Small intestine (tissue), 7 donors: ENCODE data around the gene USP49. TPM values are rescaled to one million over a fixed set of nuclear protein-coding genes. Genes with fewer than 3 reads are reported as not detected.

ENCODE experiments used
- DNase-seq, 2 donors: peaks; one replicate each; pipeline versions ENCODE4 v3.0.0 to v3.0.0-alpha.2; 2013
- FAIRE-seq: peaks from 2 replicates; lab custom pipeline; 2012; peaks lifted over from hg19 to GRCh38; lab: Jason Lieb, UNC
- H3K27ac ChIP-seq, 3 donors: one replicate each; pipeline ENCODE4 v1.5.1; 2013; ENCODE audit warnings: low read length in 2 of 3, mild to moderate bottlenecking in 2 of 3, control low read depth in 1 of 3, inconsistent platforms in 1 of 3, low read depth in 1 of 3, moderate library complexity in 1 of 3
- H3K27me3 ChIP-seq, 3 donors: one replicate each; pipeline ENCODE4 v1.6.1; 2013; ENCODE audit warnings: low read length in 3 of 3, inconsistent platforms in 1 of 3; ENCODE audit not compliant: control insufficient read depth in 3 of 3, insufficient read depth in 3 of 3
- H3K36me3 ChIP-seq, 3 donors: one replicate each; pipeline ENCODE4 v1.6.1; 2013; ENCODE audit warnings: low read length in 3 of 3, inconsistent platforms in 1 of 3, low read depth in 1 of 3, mild to moderate bottlenecking in 1 of 3, moderate library complexity in 1 of 3; ENCODE audit not compliant: control insufficient read depth in 3 of 3, insufficient read depth in 2 of 3
- H3K4me1 ChIP-seq, 3 donors: one replicate each; pipeline ENCODE4 v1.6.1; 2013; ENCODE audit warnings: low read length in 2 of 3, inconsistent platforms in 1 of 3, low read depth in 1 of 3, mild to moderate bottlenecking in 1 of 3, moderate library complexity in 1 of 3; ENCODE audit not compliant: control insufficient read depth in 3 of 3, insufficient read depth in 2 of 3
- H3K4me3 ChIP-seq, 3 donors: one replicate each; pipeline ENCODE4 v1.5.1; 2013; ENCODE audit warnings: low read length in 3 of 3, control low read depth in 1 of 3, inconsistent platforms in 1 of 3, low read depth in 1 of 3, mild to moderate bottlenecking in 1 of 3, moderate library complexity in 1 of 3
- H3K9me3 ChIP-seq, 2 donors: one replicate each; pipeline ENCODE4 v1.6.1; 2013; ENCODE audit warnings: low read depth in 1 of 2, low read length in 1 of 2; ENCODE audit not compliant: control insufficient read depth in 2 of 2, insufficient read depth in 1 of 2
- WGBS, 3 donors: extraction: QIAGEN DNeasy Blood & Tissue Kit; methylation state at CpG; one replicate each; pipeline ENCODE4 v1.1.7; 2013; 5-methylcytosine and 5-hydroxymethylcytosine counted together
- polyA plus RNA-seq, 4 donors: library from polyadenylated mRNA; stranded (reverse) in 3 of 4; unstranded in 1 of 4; fragments of 200-250 nt in 3 of 4; fragments of 120-200 nt in 1 of 4; gene quantifications; one replicate each; pipeline versions ENCODE4 v1.2.1 to v1.2.3, GENCODE V29; 2013
- donor health status: healthy with polysubstance abuse.
- donor health status: control.
- donor health status: control.
- donor health status: Bipolar disorder and iron deficiency.
- donor health status: healthy.

USP49 gene
- polyA plus RNA-seq, 4 donors = 0.27 to 3.8 (median 0.80) TPM

DNA sequence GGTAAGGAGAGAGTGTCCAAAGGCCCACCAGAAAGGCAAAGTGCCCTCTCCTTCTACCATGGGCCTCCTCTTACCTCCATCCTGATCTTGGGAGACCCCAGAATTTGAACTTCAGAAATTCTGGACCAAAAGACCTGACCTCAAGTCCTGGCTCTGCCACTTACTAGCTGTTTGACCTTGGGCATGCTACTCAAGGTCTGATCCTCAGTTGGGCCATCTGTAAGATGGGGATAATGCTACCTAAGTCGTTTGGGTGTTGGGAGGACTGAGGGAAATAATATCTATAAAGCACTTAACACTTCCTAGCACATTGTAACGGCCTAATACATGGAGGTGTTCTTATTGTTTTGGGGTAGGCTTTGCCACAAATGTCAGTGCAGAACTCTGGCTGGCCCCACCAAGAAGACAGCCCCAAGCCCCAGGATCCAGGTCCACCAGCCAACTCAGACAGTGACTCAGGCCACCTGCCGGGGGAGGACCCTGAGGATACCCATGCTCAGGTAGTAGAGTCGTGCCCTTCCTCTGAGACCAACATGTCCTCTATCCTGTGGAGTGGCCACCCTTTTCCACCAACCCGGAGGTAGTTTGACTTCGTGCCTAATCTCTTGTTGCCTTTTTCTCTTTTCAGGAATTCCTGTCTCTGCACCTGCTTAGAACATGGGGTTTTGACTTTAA, 111.9 kb downstream of the USP49 start:
- DNase-seq (no peak), FAIRE-seq (no peak)
- Histone ChIP-seq H3K9me3 (no peaks in the 10 kb centered on the region), H3K4me3 (no peak overlapping the region), H3K27me3 (no peaks in the 10 kb centered on the region), H3K4me1 (peaks cover 0 to 32% (median 3%) of the 10 kb centered on the region in 3 donors), H3K27ac (no peak overlapping the region), H3K36me3 (peaks cover 0 to 9% (median 0%) of the 10 kb centered on the region in 3 donors)
- WGBS, 3 donors = 76 to 82% (median 79%) methylated on average over 6 of the region's 6 CpGs

DNA sequence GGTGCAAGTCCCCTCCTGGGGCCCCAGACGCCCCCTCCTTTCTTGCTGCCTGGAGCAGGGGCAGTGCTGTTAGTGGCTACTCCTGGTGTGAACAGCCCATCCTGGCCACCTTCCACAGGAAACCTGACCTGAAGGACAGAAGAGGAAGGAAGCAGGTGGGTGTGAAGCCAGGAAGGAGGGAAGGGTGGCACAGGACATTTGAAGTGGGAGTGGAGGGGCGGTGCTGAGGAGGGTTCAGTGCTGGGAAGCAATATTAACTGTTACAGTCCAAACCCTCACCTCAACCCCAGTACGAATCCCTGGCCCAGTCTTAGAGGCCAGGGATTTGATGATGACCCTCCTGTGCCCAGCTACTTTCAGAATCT, 113.8 kb downstream of the USP49 start:
- FAIRE-seq = no peak
- Histone ChIP-seq H3K9me3 (no peaks in the 10 kb centered on the region), H3K4me1 (peaks cover 0 to 32% (median 3%) of the 10 kb centered on the region in 3 donors), H3K27ac (peak overlapping the region in 1 of 3 donors; percentile 87), H3K36me3 (peaks cover 0 to 17% (median 0%) of the 10 kb centered on the region in 3 donors), H3K4me3 (peak overlapping the region in 1 of 3 donors; percentile 78), H3K27me3 (no peaks in the 10 kb centered on the region)
- WGBS, 3 donors = 3 to 23% (median 16%) methylated on average over 3 of the region's 3 CpGs
- DNase-seq = peak in 1 of 2 donors; percentile 18

DNA sequence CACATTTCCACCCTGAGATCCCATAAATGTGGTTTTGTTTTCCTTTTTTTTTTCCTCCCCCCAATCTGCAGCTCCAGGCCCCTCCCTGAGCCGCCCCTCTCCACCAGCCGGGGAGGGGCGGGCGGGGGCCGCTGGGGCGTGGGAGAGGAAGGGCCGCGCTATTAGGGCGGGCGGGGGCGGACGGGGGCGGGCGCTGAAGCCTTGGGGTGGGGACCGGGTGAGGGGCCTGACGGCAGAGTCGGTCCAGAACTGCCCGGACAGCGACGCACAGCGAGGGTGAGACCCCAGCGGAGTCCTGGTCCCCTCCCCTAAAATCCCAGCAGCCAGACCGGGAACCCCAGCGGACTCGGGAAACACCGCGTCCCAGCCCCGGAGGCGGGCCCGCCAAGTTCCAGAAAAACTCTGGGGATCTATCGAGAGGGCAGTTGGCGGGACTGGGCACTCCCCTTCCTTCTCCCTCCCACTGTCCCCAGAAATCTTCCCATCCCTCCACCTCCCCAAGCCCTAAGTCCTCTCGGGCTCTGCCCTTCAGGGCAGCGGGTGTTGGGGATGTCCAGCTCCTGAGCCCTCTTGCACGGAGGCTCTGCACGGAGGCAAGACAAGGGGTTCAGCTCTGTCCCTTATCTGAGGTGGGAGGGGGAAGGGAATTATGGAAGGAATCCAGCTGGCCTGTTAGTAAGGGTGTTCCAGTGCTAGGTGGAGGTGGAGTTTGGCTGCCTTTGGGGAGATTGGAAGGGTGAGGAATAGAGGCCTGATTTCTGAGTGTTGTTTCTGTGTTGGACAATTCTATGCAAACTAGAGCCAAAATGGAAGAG, 114.4 kb downstream of the USP49 start, which contains the start of gene PRICKLE4:
Gene PRICKLE4, plus strand, starts transcription at position 232 of the 815 bp plus-strand sequence. CDS start 2,692 bp downstream, outside the sequence.
- Histone ChIP-seq H3K36me3 (peaks cover 0 to 21% (median 0%) of the 10 kb centered on the region in 3 donors), H3K27me3 (no peaks in the 10 kb centered on the region), H3K9me3 (no peaks in the 10 kb centered on the region), H3K4me1 (peaks cover 0 to 27% (median 3%) of the 10 kb centered on the region in 3 donors), H3K27ac (peak within 1 kb of the TSS; percentile 6 to 87 (median 72)), H3K4me3 (peak within 1 kb of the TSS; percentile 59 to 78 (median 76))
- DNase-seq (peak; percentile 57 to 60), FAIRE-seq (no peak)
- 0 to 2% (median 2%) methylated on average over 33 to 36 of the region's 36 CpGs for WGBS, 3 donors

DNA sequence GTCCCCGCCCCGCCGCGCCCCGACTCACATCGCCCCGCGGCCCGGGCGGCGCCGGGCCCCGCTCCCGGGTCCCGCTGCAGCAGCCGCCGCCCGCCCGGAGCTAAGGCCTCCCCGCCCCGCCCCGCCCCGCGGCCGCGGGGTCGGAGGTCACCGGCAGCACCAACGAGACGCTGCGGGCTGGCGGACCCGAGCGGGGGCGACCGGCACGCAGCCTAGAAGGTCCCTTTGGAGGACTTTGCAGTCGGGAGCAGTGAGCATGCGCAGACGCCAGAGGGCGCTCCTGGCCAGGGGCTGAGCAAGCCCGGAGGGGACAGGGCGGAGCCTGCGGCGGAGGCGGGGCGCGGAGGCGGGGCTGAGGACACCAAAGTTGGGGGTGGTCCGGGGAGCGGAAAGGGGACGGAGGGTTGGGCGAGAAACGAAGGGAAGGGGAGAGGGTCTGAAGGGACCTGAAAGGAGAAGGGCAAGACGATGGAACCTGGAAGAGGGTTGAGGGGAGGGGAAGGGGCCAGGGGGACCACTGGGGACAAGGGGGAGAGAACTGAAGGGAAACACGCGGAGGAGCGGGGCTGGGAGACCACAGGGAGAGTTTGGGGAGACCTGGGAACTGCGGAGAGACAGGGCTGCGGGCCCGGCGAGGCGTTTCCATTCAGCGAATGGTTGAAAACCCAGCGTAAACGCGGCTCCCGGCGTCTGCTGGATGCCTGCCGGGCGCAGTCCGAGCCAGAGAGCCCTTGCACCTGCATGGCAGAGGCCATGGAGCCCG, 115.2 kb downstream of the USP49 start, which contains the start of gene FRS3:
Gene FRS3, minus strand, starts transcription at position 113 of the 763 bp plus-strand sequence. CDS start 2,913 bp downstream, outside the sequence.
- Histone ChIP-seq H3K27ac (peak within 1 kb of the TSS; percentile 6 to 87 (median 72)), H3K4me3 (peak within 1 kb of the TSS; percentile 59 to 78 (median 76)), H3K9me3 (no peaks in the 10 kb centered on the region), H3K36me3 (peaks cover 0 to 23% (median 1%) of the 10 kb centered on the region in 3 donors), H3K27me3 (no peaks in the 10 kb centered on the region), H3K4me1 (peaks cover 0 to 21% (median 0%) of the 10 kb centered on the region in 3 donors)
- WGBS, 3 donors = 0 to 1% (median 1%) methylated on average over 50 to 73 of the region's 73 CpGs
- DNase-seq (peak; percentile 97 to 99), FAIRE-seq (no peak)

GRCh38 chr6:41779336-41779735, 115.8 kb downstream of the USP49 start:
- no peaks in the 10 kb centered on the region for H3K9me3 ChIP-seq
- FAIRE-seq = no peak
- DNase-seq = no peak
- peaks cover 0 to 18% (median 0%) of the 10 kb centered on the region in 3 donors for H3K4me1 ChIP-seq
- no peaks in the 10 kb centered on the region for H3K27me3 ChIP-seq
- WGBS, 3 donors = 5 to 6% (median 5%) methylated on average over 8 to 16 of the region's 16 CpGs
- H3K36me3 ChIP-seq = peaks cover 0 to 28% (median 6%) of the 10 kb centered on the region in 3 donors
- H3K27ac ChIP-seq = no peak overlapping the region
- peak overlapping the region; percentile 59 to 76 (median 66) for H3K4me3 ChIP-seq

- DNase-seq (no peak), FAIRE-seq (no peak)
- 37 to 66% (median 42%) methylated on average over 6 of the region's 6 CpGs for WGBS, 3 donors
- H3K4me1 ChIP-seq = peaks cover 0 to 13% (median 0%) of the 10 kb centered on the region in 3 donors
- peak overlapping the region in 2 of 3 donors; percentile 66 to 76 for H3K4me3 ChIP-seq
- H3K27me3 ChIP-seq = no peaks in the 10 kb centered on the region
- H3K27ac ChIP-seq = no peak overlapping the region
- H3K36me3 ChIP-seq = peaks cover 0 to 30% (median 6%) of the 10 kb centered on the region in 3 donors
- H3K9me3 ChIP-seq = no peaks in the 10 kb centered on the region
Measured at GRCh38 chr6:41778895-41779294, 116.3 kb downstream of the USP49 start.

- DNase-seq = no peak
- FAIRE-seq = no peak
Measured at GRCh38 chr6:41777551-41778285, 117.5 kb downstream of the USP49 start.

More at GRCh38 chr6:41777551-41778285, 117.5 kb downstream of the USP49 start:
- Histone ChIP-seq H3K9me3 (no peaks in the 10 kb centered on the region), H3K27ac (no peak overlapping the region), H3K36me3 (peaks cover 0 to 40% (median 6%) of the 10 kb centered on the region in 3 donors), H3K27me3 (no peaks in the 10 kb centered on the region), H3K4me1 (peaks cover 0 to 13% (median 0%) of the 10 kb centered on the region in 3 donors), H3K4me3 (no peak overlapping the region)
- 85 to 95% (median 95%) methylated on average over 5 of the region's 5 CpGs for WGBS, 3 donors
